ENCODE results near the gene C17orf50.

DNA sequence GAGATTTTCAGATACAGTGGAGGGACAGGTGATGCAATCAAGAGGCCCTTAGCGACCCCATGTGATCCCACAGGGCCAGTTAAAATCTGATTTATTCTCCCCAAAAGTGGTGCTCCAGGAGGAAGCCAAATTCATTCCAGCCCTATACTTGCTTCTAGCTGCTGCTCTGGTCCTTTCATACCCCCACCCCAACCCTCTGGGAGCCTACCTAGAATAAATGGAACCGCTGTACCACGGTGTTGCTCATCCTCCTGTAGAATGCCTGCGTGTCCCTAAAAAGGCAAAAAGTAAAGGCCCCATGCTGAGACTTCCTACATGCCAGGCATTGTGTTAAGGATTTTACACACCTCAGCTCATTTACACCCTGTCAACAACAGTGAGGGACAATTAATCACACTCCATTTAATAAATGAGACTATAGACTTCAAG is 31.3 kb upstream of the C17orf50 start:
- TF ChIP-seq, protein P1, sequence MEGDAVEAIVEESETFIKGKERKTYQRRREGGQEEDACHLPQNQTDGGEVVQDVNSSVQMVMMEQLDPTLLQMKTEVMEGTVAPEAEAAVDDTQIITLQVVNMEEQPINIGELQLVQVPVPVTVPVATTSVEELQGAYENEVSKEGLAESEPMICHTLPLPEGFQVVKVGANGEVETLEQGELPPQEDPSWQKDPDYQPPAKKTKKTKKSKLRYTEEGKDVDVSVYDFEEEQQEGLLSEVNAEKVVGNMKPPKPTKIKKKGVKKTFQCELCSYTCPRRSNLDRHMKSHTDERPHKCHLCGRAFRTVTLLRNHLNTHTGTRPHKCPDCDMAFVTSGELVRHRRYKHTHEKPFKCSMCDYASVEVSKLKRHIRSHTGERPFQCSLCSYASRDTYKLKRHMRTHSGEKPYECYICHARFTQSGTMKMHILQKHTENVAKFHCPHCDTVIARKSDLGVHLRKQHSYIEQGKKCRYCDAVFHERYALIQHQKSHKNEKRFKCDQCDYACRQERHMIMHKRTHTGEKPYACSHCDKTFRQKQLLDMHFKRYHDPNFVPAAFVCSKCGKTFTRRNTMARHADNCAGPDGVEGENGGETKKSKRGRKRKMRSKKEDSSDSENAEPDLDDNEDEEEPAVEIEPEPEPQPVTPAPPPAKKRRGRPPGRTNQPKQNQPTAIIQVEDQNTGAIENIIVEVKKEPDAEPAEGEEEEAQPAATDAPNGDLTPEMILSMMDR (IDR thresholded peaks at IDR 0.05; ENCODE audit: low read depth, low read length, poor library complexity, severe bottlenecking), result no peak
- no peak for TF ChIP-seq EZH2phosphoT487 (IDR thresholded peaks at IDR 0.05; ENCODE audit: borderline replicate concordance, low read length)

All from DOHH2 (cell line).